Panc1 (cell line): ENCODE results near the gene LLGL2. TPM values are rescaled to one million over a fixed set of nuclear protein-coding genes. Genes with fewer than 3 reads are reported as not detected.

ENCODE experiments used
- ATAC-seq: fragments of 200-7000 bp; cut with Tn5 transposase; 2 replicates; pipeline ENCODE4 v1.9.1; 2020; ENCODE audit warnings: mild to moderate bottlenecking, moderate library complexity
- BruUV-seq: library from RNA; stranded (reverse); fragments of 400-500 nt; replicated peaks from 2 replicates; lab custom pipeline; 2021; lab: Mats Ljungman, UMichigan
- CTCF ChIA-PET: fragments of 300-600 bp; sonication (Branson Sonifier 250); formaldehyde crosslinking; loops from one replicate; lab custom pipeline; 2022; ENCODE audit warnings: antibody characterized with exemption; lab: Charles Lee
- POLR2A ChIA-PET: fragments of 300-600 bp; sonication (Branson Sonifier 250); formaldehyde crosslinking; loops from one replicate; lab custom pipeline; 2022; ENCODE audit warnings: antibody characterized with exemption; lab: Charles Lee
- DNase-seq: peaks from one replicate; pipeline ENCODE4 v3.0.0-alpha.2; 2010; ENCODE audit warnings: low read depth, low spot score
- H3K27ac ChIP-seq: 2 replicates; pipeline ENCODE4 v1.5.1; 2011; ENCODE audit warnings: mild to moderate bottlenecking, low read length, inconsistent platforms
- H3K27me3 ChIP-seq: fragments of 200-500 bp; sonication (Bioruptor generic); 2 replicates; pipeline ENCODE4 v1.6.0; 2014; ENCODE audit warnings: low read length, inconsistent platforms; ENCODE audit not compliant: control insufficient read depth, insufficient read depth
- H3K36me3 ChIP-seq: fragments of 200-500 bp; sonication (Bioruptor generic); 2 replicates; pipeline ENCODE4 v1.5.1; 2014; ENCODE audit warnings: inconsistent platforms, mild to moderate bottlenecking, low read length, moderate library complexity; ENCODE audit not compliant: control insufficient read depth, insufficient read depth
- H3K4me1 ChIP-seq: 2 replicates; pipeline ENCODE4 v1.5.1; 2011; ENCODE audit warnings: inconsistent platforms, mild to moderate bottlenecking, low read length, moderate library complexity; ENCODE audit not compliant: control insufficient read depth, insufficient read depth
- H3K4me3 ChIP-seq, 2 experiments: 2 replicates each; pipeline ENCODE4 v1.5.1; 2011 to 2012; ENCODE audit warnings: low read depth in 2 of 2, low read length in 2 of 2, mild to moderate bottlenecking in 2 of 2, inconsistent platforms in 1 of 2, moderate library complexity in 1 of 2
- H3K9me3 ChIP-seq: fragments of 200-500 bp; sonication (Bioruptor generic); 2 replicates; pipeline ENCODE4 v1.5.1; 2014; ENCODE audit warnings: low read depth, mild to moderate bottlenecking, inconsistent platforms, low read length, moderate library complexity; ENCODE audit not compliant: control insufficient read depth, insufficient read depth
- CTCF ChIP-seq: fragments of 450-650 bp; IDR thresholded peaks from 2 replicates; pipeline ENCODE4 v1.5.1; 2017; ENCODE audit warnings: mild to moderate bottlenecking
- POLR2AphosphoS5 ChIP-seq: IDR thresholded peaks from 2 replicates; pipeline ENCODE4 v1.6.1; 2012; ENCODE audit warnings: mild to moderate bottlenecking, low read depth, low read length, moderate library complexity
- REST ChIP-seq, 2 experiments: IDR thresholded peaks; 2 replicates each; pipeline ENCODE4 v1.6.1; 2011 to 2012; ENCODE audit warnings: low read depth in 2 of 2, control low read depth in 1 of 2, low read length in 1 of 2, mild to moderate bottlenecking in 1 of 2, moderate library complexity in 1 of 2; ENCODE audit not compliant: insufficient read depth in 1 of 2
- SIN3A ChIP-seq: IDR thresholded peaks from 2 replicates; pipeline ENCODE4 v1.6.1; 2012; ENCODE audit warnings: low read depth, mild to moderate bottlenecking, low read length, moderate library complexity, borderline replicate concordance; ENCODE audit not compliant: insufficient read depth
- TCF7L2 ChIP-seq: IDR thresholded peaks from 2 replicates; pipeline ENCODE4 v1.6.1; 2011; ENCODE audit warnings: mild to moderate bottlenecking, low read depth, low read length, inconsistent platforms
- in situ Hi-C: cut with HindIII; loops from 2 replicates; pipeline ENCODE4 v1.10.0; 2016; ENCODE audit warnings: low sequenced_read_pairs, low pct_unique_long_range_greater_than_20kb
- intact Hi-C: fragments of 100-400 bp; cut with micrococcal nuclease; formaldehyde crosslinking; loops from one replicate; pipeline ENCODE4 v1.10.0; 2022; ENCODE audit not compliant: unreplicated experiment
- total RNA-seq: library from RNA; stranded (reverse); gene quantifications from one replicate; pipeline ENCODE4 v1.2.1, GENCODE V29; 2021; ENCODE audit not compliant: unreplicated experiment

Gene LLGL2
- total RNA-seq, 1 experiment from 2014 or later: 201 TPM

- Histone ChIP-seq H3K27me3 (no peaks in the 10 kb centered on the region), H3K9me3 (no peaks in the 10 kb centered on the region), H3K4me1 (no peaks in the 10 kb centered on the region), H3K27ac (no peak overlapping the region), H3K36me3 (no peaks in the 10 kb centered on the region), H3K4me3 (no peak overlapping the region)
- TF ChIP-seq CTCF (no peak), POLR2AphosphoS5 (no peak), TCF7L2 (no peak), REST (IDR thresholded peaks at IDR 0.05; ENCODE audit: insufficient read depth in 1 of 2, low read depth in 2 of 2, low read length in 1 of 2) (no peak), SIN3A (no peak)
- CTCF ChIA-PET: interaction anchor here (0.7 to 1.1 kb wide), 2 partner anchors 14 to 53 kb away, joined by 3 to 5 read pairs; no protein-coding TSS in a partner anchor
- in situ Hi-C loops (no loop called here), intact Hi-C loops (no loop called here)
- DNase-seq (no peak), ATAC-seq (0 out of 2 replicates have a peak, but pooled peaks have one; percentile 5)
- no TSS peak for BruUV-seq
- POLR2A ChIA-PET: interaction anchor here (0.7 kb wide), 1 partner anchor 166 kb away, joined by 10 read pairs; no protein-coding TSS in a partner anchor
These were observed 84.8 kb downstream of the LLGL2 start for GRCh38 chr17:75610103-75610984.

- Histone ChIP-seq H3K36me3 (no peaks in the 10 kb centered on the region), H3K27ac (no peak overlapping the region), H3K4me1 (no peaks in the 10 kb centered on the region), H3K9me3 (no peaks in the 10 kb centered on the region), H3K4me3 (no peak overlapping the region), H3K27me3 (no peaks in the 10 kb centered on the region)
- ChIA-PET POLR2A (no interaction called here), CTCF (interaction anchor here (0.6 to 0.7 kb wide), 2 partner anchors 42 to 67 kb away, joined by 4 read pairs; no protein-coding TSS in a partner anchor)
- in situ Hi-C loops: no loop called here
- no TSS peak for BruUV-seq
- intact Hi-C loops: no loop called here
- ATAC-seq (no peak), DNase-seq (no peak)
- no peak for TF ChIP-seq REST (IDR thresholded peaks at IDR 0.05; ENCODE audit: insufficient read depth in 1 of 2, low read depth in 2 of 2, low read length in 1 of 2)
- no peak for TF ChIP-seq SIN3A
- no peak for TF ChIP-seq TCF7L2
- TF ChIP-seq POLR2AphosphoS5: no peak
- TF ChIP-seq CTCF: no peak
These were observed 86.4 kb downstream of the LLGL2 start for GRCh38 chr17:75611851-75612429.
